ENCODE data around the gene ITGA11.
A peak's percentile ranks its signal among the peaks of the same experiment; 100 is the strongest.

GRCh38 chr15:68277603-68278344 lies 154.2 kb downstream of the ITGA11 start, which contains the start of gene FEM1B:
- TF ChIP-seq CTCF (IDR thresholded peaks at IDR 0.05) = peak in 1 of 3 donors; percentile 32
- TF ChIP-seq POLR2A (IDR thresholded peaks at IDR 0.05) = peak; percentile 44
- peak; percentile 92 to 94 (median 93) for TF ChIP-seq POLR2AphosphoS5 (IDR thresholded peaks at IDR 0.05)

All from breast epithelium (tissue), 3 donors.